ENCODE measurements around the gene CALU. TPM values are rescaled to one million over a fixed set of nuclear protein-coding genes. Genes with fewer than 3 reads are reported as not detected.

Gene CALU
- total RNA-seq, 1 experiment from 2014 or later, result 168 TPM

GRCh38 chr7:128734890-128735289 is 4.3 kb upstream of the CALU start:
- Mint-ChIP-seq H3K36me3 (ENCODE audit: insufficient read depth in 1 of 3, low read depth in 3 of 3) (no peaks in the 10 kb centered on the region), H3K9me3 (no peaks in the 10 kb centered on the region), H3K4me1 (peaks cover 9% of the 10 kb centered on the region in 2 experiments), H3K4me3 (no peak overlapping the region), H3K27me3 (ENCODE audit: low read depth) (peaks cover 7% of the 10 kb centered on the region), H3K27ac (no peak overlapping the region; a peak in 1 of 7 replicates)
- Histone ChIP-seq H3K56ac (ENCODE audit: insufficient read length, low read depth, low read length) (no peak overlapping the region), H3K23me2 (ENCODE audit: insufficient read length, low read depth, low read length, poor library complexity, severe bottlenecking) (peaks cover 5% of the 10 kb centered on the region), H3K79me1 (ENCODE audit: insufficient read depth, low read depth, low read length, poor library complexity, severe bottlenecking) (no peaks in the 10 kb centered on the region), H4K5ac (ENCODE audit: insufficient read length, low read depth, low read length) (no peak overlapping the region), H3K27me3 (ENCODE audit: insufficient read depth, low read length) (no peaks in the 10 kb centered on the region), H3K4me1 (ENCODE audit: insufficient read depth, low read length) (no peaks in the 10 kb centered on the region), H3K27ac (ENCODE audit: insufficient read length, low read depth, low read length) (no peak overlapping the region), H2AFZ (ENCODE audit: low read length) (no peak overlapping the region), H4K91ac (ENCODE audit: insufficient read length, low read depth, low read length) (no peak overlapping the region), H3T11ph (ENCODE audit: low read length) (no peak overlapping the region), H3K23ac (ENCODE audit: insufficient read length, low read depth, low read length) (no peak overlapping the region), H3K9me3 (ENCODE audit: control insufficient read depth, low read depth, low read length) (no peaks in the 10 kb centered on the region), H4K20me1 (ENCODE audit: control insufficient read depth, insufficient read depth, insufficient read length) (no peaks in the 10 kb centered on the region), H3K18ac (ENCODE audit: insufficient read length, low read depth, low read length) (no peak overlapping the region), H3K79me2 (ENCODE audit: insufficient read depth, low read length) (peaks cover 4% of the 10 kb centered on the region; the same call in 1 of the 2 replicates), H4K8ac (replicated peaks; ENCODE audit: insufficient read length, low read depth, low read length) (no peak overlapping the region), H3K14ac (ENCODE audit: insufficient read depth, low read length) (no peak overlapping the region), H2BK120ac (ENCODE audit: low read depth, low read length, poor library complexity, severe bottlenecking) (no peak overlapping the region), H2AK5ac (ENCODE audit: insufficient read length, low read length) (no peak overlapping the region), H3K4ac (ENCODE audit: low read depth, low read length) (no peak overlapping the region), H2BK20ac (ENCODE audit: low read depth, low read length, poor library complexity, severe bottlenecking) (no peak overlapping the region), H2BK5ac (ENCODE audit: insufficient read length, low read length) (no peak overlapping the region), H2BK12ac (ENCODE audit: insufficient read length, low read depth, low read length) (no peak overlapping the region), H3K9ac (ENCODE audit: extremely low read depth, insufficient read length, low read length) (no peak overlapping the region), H3K4me2 (ENCODE audit: insufficient read depth, insufficient read length, low read length) (no peak overlapping the region), H2BK15ac (ENCODE audit: low read depth, low read length) (no peak overlapping the region)
- DNase-seq, result no peak
- no peak for TF ChIP-seq CTCF (conservative IDR thresholded peaks at IDR 0.05)
- WGBS (ENCODE audit: extremely low coverage, insufficient read length, low lambda C conversion rate), result no CpG with 5 or more reads among the region's 1 CpG

Measured in H9 (cell line).